Measurements from ENCODE around the gene ZNF284.

Gene ZNF284
- 0.59 to 3.5 (median 1.9) reads per million in 4 donors for total RNA-seq

- DNase-seq: peak; percentile 52 to 82 (median 74)
Measured at GRCh38 chr19:44071824-44072542, at the start of gene ZNF284. TSS of gene ZNF284 (plus strand) at chr19:44072159. CDS start at chr19:44076390, 4,231 bp downstream.

- DNase-seq: no peak
Measured at GRCh38 chr19:44024900-44025216, 47.1 kb upstream of the ZNF284 start.

GRCh38 chr19:44025217-44025936 is 46.6 kb upstream of the ZNF284 start, which contains the start of gene ZNF222:
TSS of gene ZNF222 (plus strand) at chr19:44025379. CDS start at chr19:44025437, 58 bp downstream.
- peak; percentile 38 to 88 (median 60) for DNase-seq

- DNase-seq: no peak
Measured at GRCh38 chr19:44026622-44027021, 45.3 kb upstream of the ZNF284 start.

GRCh38 chr19:44032001-44032610 is 39.9 kb upstream of the ZNF284 start:
- no peak for DNase-seq

- DNase-seq: no peak
Measured at GRCh38 chr19:44042147-44042546, 29.8 kb upstream of the ZNF284 start.

GRCh38 chr19:44050740-44051649 is 21.0 kb upstream of the ZNF284 start:
- peak in 1 of 5 donors; percentile 13 for DNase-seq

- peak; percentile 10 to 49 (median 24) for DNase-seq
Measured at GRCh38 chr19:44051650-44052402, 20.1 kb upstream of the ZNF284 start, which contains the start of gene ZNF223. TSS of gene ZNF223 (plus strand) at chr19:44052036. CDS start at chr19:44055177, 3,141 bp downstream.

GRCh38 chr19:44055870-44056269 is 16.1 kb upstream of the ZNF284 start:
- DNase-seq: no peak

- DNase-seq: no peak
Measured at GRCh38 chr19:44059229-44059628, 12.7 kb upstream of the ZNF284 start.

- DNase-seq: no peak
Measured at GRCh38 chr19:44061038-44061437, 10.9 kb upstream of the ZNF284 start.

- DNase-seq: no peak
Measured at GRCh38 chr19:44066305-44066704, 5.7 kb upstream of the ZNF284 start.

- no peak for DNase-seq
Measured at GRCh38 chr19:44069415-44069814, 2.5 kb upstream of the ZNF284 start.

GRCh38 chr19:44072543-44073401 is 813 bp downstream of the ZNF284 start:
- no peak for DNase-seq

GRCh38 chr19:44076325-44076724 is 4.4 kb downstream of the ZNF284 start:
- no peak for DNase-seq

GRCh38 chr19:44092108-44092507 is 20.1 kb downstream of the ZNF284 start:
- no peak for DNase-seq

- DNase-seq: peak; percentile 59 to 89 (median 74)
Measured at GRCh38 chr19:44093931-44094765, 22.2 kb downstream of the ZNF284 start, which contains the start of gene ZNF224. TSS of gene ZNF224 (plus strand) at chr19:44094361. CDS start at chr19:44097874, 3,513 bp downstream.

GRCh38 chr19:44107751-44108150 is 35.8 kb downstream of the ZNF284 start:
- no peak for DNase-seq

GRCh38 chr19:44109458-44109857 is 37.5 kb downstream of the ZNF284 start:
- no peak for DNase-seq
